NB4 (cell line): Measurements from ENCODE around the gene ATRAID.
A peak's percentile ranks its signal among the peaks of the same experiment; 100 is the strongest.

Experiments
- DNase-seq: peaks from one replicate; pipeline ENCODE4 v3.0.0; 2010; ENCODE audit warnings: low read depth
- H3K4me3 ChIP-seq: one replicate; pipeline ENCODE4 v1.5.1; 2011; ENCODE audit warnings: mild to moderate bottlenecking, low read depth, low read length, moderate library complexity
- MYC ChIP-seq: IDR thresholded peaks from 2 replicates; pipeline ENCODE4 v1.6.1; 2011; ENCODE audit warnings: low read depth, low read length
- POLR2A ChIP-seq: IDR thresholded peaks from 2 replicates; pipeline ENCODE4 v1.6.1; 2011; ENCODE audit warnings: mild to moderate bottlenecking; ENCODE audit not compliant: insufficient read length; ENCODE audit errors: extremely low read depth
- TF ChIP-seq, protein P1 (sequence below): IDR thresholded peaks from one replicate; pipeline ENCODE4 v1.5.1; 2012; ENCODE audit warnings: low read depth, low read length
- TF ChIP-seq, protein P2 (sequence below): IDR thresholded peaks from 2 replicates; pipeline ENCODE4 v1.6.1; 2011; ENCODE audit warnings: low read depth, low read length

Gene ATRAID, protein sequence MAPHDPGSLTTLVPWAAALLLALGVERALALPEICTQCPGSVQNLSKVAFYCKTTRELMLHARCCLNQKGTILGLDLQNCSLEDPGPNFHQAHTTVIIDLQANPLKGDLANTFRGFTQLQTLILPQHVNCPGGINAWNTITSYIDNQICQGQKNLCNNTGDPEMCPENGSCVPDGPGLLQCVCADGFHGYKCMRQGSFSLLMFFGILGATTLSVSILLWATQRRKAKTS

DNA sequence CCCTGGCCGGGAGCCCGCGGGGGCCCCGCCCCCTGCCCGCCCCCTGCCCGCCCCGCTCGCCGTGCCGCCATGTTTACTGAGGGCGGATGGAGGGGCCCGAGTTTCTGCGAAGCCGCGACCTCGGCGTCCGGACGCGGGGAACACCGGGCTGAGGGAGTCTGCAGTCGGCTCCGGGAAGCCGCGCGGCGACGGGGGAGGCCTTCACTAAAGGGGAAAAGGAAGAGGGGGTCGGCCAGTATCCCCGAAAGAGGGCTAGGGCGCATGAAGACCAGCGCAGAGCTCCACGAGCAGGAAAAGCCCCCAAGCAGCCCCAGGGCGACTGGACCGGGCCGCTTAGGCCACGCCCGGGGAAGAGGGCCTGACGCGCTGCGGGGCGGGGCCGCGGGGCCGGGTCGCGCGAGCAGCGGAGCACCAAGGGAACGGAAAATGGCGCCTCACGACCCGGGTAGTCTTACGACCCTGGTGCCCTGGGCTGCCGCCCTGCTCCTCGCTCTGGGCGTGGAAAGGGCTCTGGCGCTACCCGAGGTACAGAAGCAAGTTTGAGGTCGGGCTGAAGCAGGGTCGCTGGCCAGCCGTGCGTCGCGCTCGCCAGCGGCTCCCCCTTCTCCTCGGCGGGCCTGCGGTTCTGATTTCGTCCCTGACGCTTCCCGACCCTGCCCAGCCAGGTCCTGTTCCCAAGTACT lies at the start of gene ATRAID, which contains the start of gene SLC5A6:
Gene ATRAID (plus strand): TSS at position 99 of the 683 bp plus-strand sequence. CDS start 328 bp downstream, at position 427.
Gene SLC5A6 (minus strand): TSS at position 326 of the 683 bp plus-strand sequence. CDS start 4,618 bp downstream, outside the sequence.
- TF ChIP-seq, protein P1, sequence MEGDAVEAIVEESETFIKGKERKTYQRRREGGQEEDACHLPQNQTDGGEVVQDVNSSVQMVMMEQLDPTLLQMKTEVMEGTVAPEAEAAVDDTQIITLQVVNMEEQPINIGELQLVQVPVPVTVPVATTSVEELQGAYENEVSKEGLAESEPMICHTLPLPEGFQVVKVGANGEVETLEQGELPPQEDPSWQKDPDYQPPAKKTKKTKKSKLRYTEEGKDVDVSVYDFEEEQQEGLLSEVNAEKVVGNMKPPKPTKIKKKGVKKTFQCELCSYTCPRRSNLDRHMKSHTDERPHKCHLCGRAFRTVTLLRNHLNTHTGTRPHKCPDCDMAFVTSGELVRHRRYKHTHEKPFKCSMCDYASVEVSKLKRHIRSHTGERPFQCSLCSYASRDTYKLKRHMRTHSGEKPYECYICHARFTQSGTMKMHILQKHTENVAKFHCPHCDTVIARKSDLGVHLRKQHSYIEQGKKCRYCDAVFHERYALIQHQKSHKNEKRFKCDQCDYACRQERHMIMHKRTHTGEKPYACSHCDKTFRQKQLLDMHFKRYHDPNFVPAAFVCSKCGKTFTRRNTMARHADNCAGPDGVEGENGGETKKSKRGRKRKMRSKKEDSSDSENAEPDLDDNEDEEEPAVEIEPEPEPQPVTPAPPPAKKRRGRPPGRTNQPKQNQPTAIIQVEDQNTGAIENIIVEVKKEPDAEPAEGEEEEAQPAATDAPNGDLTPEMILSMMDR, result no peak
- TF ChIP-seq MYC (no peak; the same call in 1 of the 2 replicates), POLR2A (peak; percentile 70)
- TF ChIP-seq, protein P2, sequence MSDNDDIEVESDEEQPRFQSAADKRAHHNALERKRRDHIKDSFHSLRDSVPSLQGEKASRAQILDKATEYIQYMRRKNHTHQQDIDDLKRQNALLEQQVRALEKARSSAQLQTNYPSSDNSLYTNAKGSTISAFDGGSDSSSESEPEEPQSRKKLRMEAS, result no peak

DNA sequence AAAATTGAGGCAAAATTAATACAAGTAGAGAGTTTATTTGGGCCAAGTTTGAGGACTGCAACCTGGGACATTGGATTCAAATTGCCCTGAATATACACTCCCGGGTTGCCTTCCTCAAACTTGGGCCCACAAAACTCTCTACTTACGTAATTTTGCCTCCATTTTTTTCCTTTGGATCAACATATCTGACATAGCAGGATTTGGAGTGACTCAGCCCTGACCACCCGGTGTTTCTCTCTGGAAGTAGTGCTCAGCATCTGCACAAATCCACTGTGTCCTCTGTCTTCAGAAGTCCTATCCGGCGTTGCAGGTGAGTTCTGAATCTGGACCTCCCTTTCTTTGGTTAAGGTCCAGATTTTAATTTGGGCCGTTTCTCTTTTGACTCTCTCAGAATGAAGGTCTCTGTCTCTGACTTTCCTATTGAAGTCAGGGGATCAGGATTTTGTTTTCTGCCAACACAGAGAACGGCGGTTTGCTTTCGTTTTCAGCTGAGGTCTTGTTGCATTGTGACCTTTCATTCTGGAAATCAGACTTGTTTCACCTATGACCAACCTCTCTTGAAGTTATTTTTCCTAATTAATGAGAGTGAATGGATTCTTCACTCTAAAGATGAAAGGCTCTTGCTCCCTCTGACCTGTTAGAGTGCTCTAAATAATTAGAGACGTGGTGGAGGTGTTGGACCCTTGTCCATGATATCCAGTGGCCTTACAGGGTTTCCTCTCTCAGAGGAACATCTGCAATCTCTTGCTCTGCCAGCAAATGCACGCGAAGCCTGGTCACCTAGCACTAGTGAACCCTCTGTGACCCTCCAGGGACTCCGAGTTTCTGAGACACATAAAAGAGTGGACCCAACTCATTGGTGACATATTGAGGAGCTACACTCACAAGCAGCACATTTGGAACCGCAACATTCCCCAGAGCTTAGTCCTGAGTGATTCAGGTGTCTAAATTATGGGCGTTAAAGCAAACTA lies 49.4 kb upstream of the ATRAID start:
- TF ChIP-seq MYC (no peak), POLR2A (no peak)
- TF ChIP-seq, protein P1, result no peak
- TF ChIP-seq, protein P2, result no peak
- no peak overlapping the region for H3K4me3 ChIP-seq
- no peak for DNase-seq

More for the DNA sequence above, at the start of gene ATRAID, which contains the start of gene SLC5A6:
- peak; percentile 94 for DNase-seq
- H3K4me3 ChIP-seq, result peak within 1 kb of the TSS; percentile 97

DNA sequence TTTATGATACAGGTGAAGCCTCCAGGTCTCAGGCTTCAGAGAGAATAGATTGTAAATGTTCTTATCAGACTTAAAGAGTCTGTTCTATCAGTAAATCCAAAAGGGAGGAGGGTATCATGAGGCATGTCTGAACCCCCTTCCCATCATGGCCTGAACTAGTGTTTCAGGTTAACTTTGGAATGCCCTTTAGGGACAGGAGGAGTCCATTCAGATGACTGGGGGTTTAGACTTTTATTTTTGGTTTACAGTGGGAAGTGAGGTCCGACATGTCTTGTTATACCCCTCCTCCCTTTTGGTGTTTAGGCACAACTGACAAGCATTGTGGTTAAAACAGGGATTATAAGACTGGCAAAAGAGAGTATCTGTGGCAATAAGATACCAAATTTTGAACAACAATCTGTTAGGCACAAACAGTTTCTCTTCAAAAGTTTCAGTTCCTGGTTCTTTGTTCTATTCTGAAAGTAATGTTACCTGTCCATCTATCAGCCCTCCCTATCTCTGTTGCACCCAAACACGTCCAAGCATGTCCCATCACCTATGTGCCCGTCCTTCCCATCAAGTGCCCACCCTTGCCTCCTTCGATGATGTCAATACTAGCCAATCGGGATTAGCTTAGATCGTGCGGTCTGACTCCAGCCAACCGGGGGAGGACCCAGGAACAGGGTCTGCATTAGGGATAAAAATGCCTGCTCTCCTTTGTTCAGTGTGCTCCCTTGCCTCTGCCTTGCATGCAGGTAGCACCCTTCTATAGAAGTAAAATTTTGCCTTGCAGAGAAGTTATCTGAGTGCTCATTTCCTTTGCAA lies 46.7 kb upstream of the ATRAID start:
- TF ChIP-seq, protein P2, result no peak
- TF ChIP-seq MYC, result no peak
- TF ChIP-seq POLR2A, result no peak
- TF ChIP-seq, protein P1, result no peak
- no peak for DNase-seq
- H3K4me3 ChIP-seq, result no peak overlapping the region

DNA sequence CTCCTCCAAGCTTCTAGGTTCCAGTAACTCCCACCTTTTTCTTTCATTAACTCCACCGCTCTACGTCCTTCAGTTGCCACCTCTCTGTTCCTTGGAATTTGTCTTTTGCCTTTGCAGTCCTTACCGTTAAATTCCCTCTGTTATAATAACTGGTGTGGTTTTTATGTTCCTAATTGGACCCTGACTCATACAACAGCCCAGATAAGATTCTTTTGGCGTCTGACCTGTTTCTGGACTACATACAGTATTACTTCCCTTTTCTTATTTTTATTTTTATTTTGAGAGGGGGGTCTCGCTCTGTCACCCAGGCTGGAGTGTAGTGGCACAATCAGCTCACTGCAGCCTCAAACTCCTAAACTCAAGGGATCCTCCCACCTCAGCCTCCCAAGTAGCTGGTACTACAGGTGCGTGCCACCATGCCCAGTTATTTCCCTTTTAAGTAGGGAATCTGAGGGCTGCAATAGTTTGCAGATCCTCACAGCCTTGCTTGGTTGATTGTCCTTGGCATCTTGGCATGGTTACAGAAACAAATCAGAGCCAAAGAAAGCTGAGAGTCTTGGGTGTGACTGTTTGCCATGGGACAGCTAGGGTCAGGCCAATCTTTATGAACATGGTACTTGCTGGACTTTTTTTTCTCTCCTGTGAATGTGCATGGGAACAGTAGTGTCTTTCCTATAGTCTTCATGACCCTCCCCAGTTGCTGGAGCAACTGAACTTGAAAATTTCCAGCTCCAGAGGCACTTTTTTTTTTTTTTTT lies 41.1 kb upstream of the ATRAID start:
- no peak for TF ChIP-seq POLR2A
- TF ChIP-seq MYC, result no peak
- TF ChIP-seq, protein P1, result no peak
- TF ChIP-seq, protein P2, result no peak
- no peak overlapping the region for H3K4me3 ChIP-seq
- DNase-seq, result no peak
